HUES64 (cell line): ENCODE measurements around the gene C6orf132.

Experiments
- H3K27ac ChIP-seq: 2 replicates; pipeline ENCODE4 v1.7.0; 2013; ENCODE audit warnings: low read depth, low read length, inconsistent platforms
- H3K27me3 ChIP-seq: 2 replicates; pipeline ENCODE4 v1.6.1; 2013; ENCODE audit warnings: mild to moderate bottlenecking, low read length; ENCODE audit not compliant: insufficient read depth
- H3K36me3 ChIP-seq: 2 replicates; pipeline ENCODE4 v1.6.1; 2013; ENCODE audit warnings: mild to moderate bottlenecking, low read length; ENCODE audit not compliant: insufficient read depth
- H3K4me1 ChIP-seq: 2 replicates; pipeline ENCODE4 v1.6.1; 2013; ENCODE audit warnings: mild to moderate bottlenecking, low read length, moderate library complexity; ENCODE audit not compliant: insufficient read depth
- H3K4me3 ChIP-seq: 2 replicates; pipeline ENCODE4 v1.5.1; 2013; ENCODE audit warnings: mild to moderate bottlenecking, low read length, moderate library complexity
- H3K9ac ChIP-seq: 2 replicates; pipeline ENCODE4 v1.6.1; 2013; ENCODE audit warnings: mild to moderate bottlenecking, low read depth, low read length
- H3K9me3 ChIP-seq: 2 replicates; pipeline ENCODE4 v1.6.1; 2013; ENCODE audit warnings: low read depth, low read length; ENCODE audit not compliant: insufficient read depth
- WGBS: fragments of 150-250, 120-280 bp; methylation state at CpG from one replicate; pipeline ENCODE4 v1.1.7; 2013; ENCODE audit warnings: missing lambda C conversion rate; 5-methylcytosine and 5-hydroxymethylcytosine counted together

C6orf132 gene

GRCh38 chr6:42131531-42131930, 10.9 kb downstream of the C6orf132 start:
- peaks cover 35% of the 10 kb centered on the region for H3K36me3 ChIP-seq

GRCh38 chr6:42129360-42129676, 13.1 kb downstream of the C6orf132 start:
- H3K9me3 ChIP-seq = no peaks in the 10 kb centered on the region
- WGBS = 94% methylated on average over 2 of the region's 2 CpGs
- H3K27me3 ChIP-seq = no peaks in the 10 kb centered on the region
- H3K4me1 ChIP-seq = peaks cover 5% of the 10 kb centered on the region; the same call in 1 of the 2 replicates
- H3K9ac ChIP-seq = no peak overlapping the region
- H3K4me3 ChIP-seq = no peak overlapping the region
- no peak overlapping the region for H3K27ac ChIP-seq
- H3K36me3 ChIP-seq = peaks cover 53% of the 10 kb centered on the region

More at GRCh38 chr6:42131531-42131930, 10.9 kb downstream of the C6orf132 start:
- Histone ChIP-seq H3K9ac (no peak overlapping the region), H3K4me3 (no peak overlapping the region), H3K4me1 (peaks cover 18% of the 10 kb centered on the region), H3K9me3 (no peaks in the 10 kb centered on the region), H3K27ac (no peak overlapping the region), H3K27me3 (no peaks in the 10 kb centered on the region)
- 87% methylated on average over 11 of the region's 11 CpGs for WGBS

- H3K4me3 ChIP-seq = no peak overlapping the region
- WGBS = 90% methylated on average over 25 of the region's 25 CpGs
- H3K27ac ChIP-seq = no peak overlapping the region
- no peaks in the 10 kb centered on the region for H3K27me3 ChIP-seq
- peaks cover 50% of the 10 kb centered on the region for H3K36me3 ChIP-seq
- no peak overlapping the region for H3K9ac ChIP-seq
- no peaks in the 10 kb centered on the region for H3K9me3 ChIP-seq
- peaks cover 5% of the 10 kb centered on the region; the same call in 1 of the 2 replicates for H3K4me1 ChIP-seq
Observed at GRCh38 chr6:42128460-42129359, 13.7 kb downstream of the C6orf132 start.

- WGBS = 87% methylated on average over 3 of the region's 3 CpGs
- no peaks in the 10 kb centered on the region for H3K9me3 ChIP-seq
- H3K27ac ChIP-seq = no peak overlapping the region
- H3K4me3 ChIP-seq = no peak overlapping the region
- no peaks in the 10 kb centered on the region for H3K27me3 ChIP-seq
- H3K4me1 ChIP-seq = no peaks in the 10 kb centered on the region
- no peak overlapping the region for H3K9ac ChIP-seq
- peaks cover 54% of the 10 kb centered on the region for H3K36me3 ChIP-seq
Observed at GRCh38 chr6:42125663-42126062, 16.8 kb downstream of the C6orf132 start.

- H3K4me1 ChIP-seq = no peaks in the 10 kb centered on the region
- no peak overlapping the region for H3K27ac ChIP-seq
- no peak overlapping the region for H3K4me3 ChIP-seq
- no peaks in the 10 kb centered on the region for H3K27me3 ChIP-seq
- H3K9me3 ChIP-seq = no peaks in the 10 kb centered on the region
- peaks cover 55% of the 10 kb centered on the region for H3K36me3 ChIP-seq
- no peak overlapping the region for H3K9ac ChIP-seq
- 95% methylated on average over 14 of the region's 14 CpGs for WGBS
Observed at GRCh38 chr6:42125231-42125630, 17.2 kb downstream of the C6orf132 start.

GRCh38 chr6:42124223-42124836, 18.1 kb downstream of the C6orf132 start:
- 96% methylated on average over 7 of the region's 9 CpGs for WGBS
- Histone ChIP-seq H3K27ac (no peak overlapping the region), H3K36me3 (peaks cover 55% of the 10 kb centered on the region), H3K4me3 (no peak overlapping the region), H3K9me3 (no peaks in the 10 kb centered on the region), H3K27me3 (no peaks in the 10 kb centered on the region), H3K4me1 (no peaks in the 10 kb centered on the region), H3K9ac (no peak overlapping the region)

- Histone ChIP-seq H3K27me3 (no peaks in the 10 kb centered on the region), H3K4me1 (no peaks in the 10 kb centered on the region), H3K9me3 (no peaks in the 10 kb centered on the region), H3K9ac (no peak overlapping the region), H3K27ac (no peak overlapping the region), H3K4me3 (no peak overlapping the region), H3K36me3 (peaks cover 50% of the 10 kb centered on the region)
- WGBS = 91% methylated on average over 11 of the region's 11 CpGs
Observed at GRCh38 chr6:42123379-42124103, 18.9 kb downstream of the C6orf132 start.

GRCh38 chr6:42120895-42121865, 21.2 kb downstream of the C6orf132 start:
- Histone ChIP-seq H3K9ac (no peak overlapping the region), H3K4me3 (no peak overlapping the region), H3K9me3 (no peaks in the 10 kb centered on the region), H3K4me1 (no peaks in the 10 kb centered on the region), H3K36me3 (peaks cover 28% of the 10 kb centered on the region), H3K27ac (no peak overlapping the region), H3K27me3 (no peaks in the 10 kb centered on the region)
- WGBS = 92% methylated on average over 8 of the region's 8 CpGs

- 88% methylated on average over 10 of the region's 10 CpGs for WGBS
- Histone ChIP-seq H3K4me3 (no peak overlapping the region), H3K27me3 (no peaks in the 10 kb centered on the region), H3K27ac (no peak overlapping the region), H3K4me1 (no peaks in the 10 kb centered on the region), H3K36me3 (peaks cover 13% of the 10 kb centered on the region; the same call in 1 of the 2 replicates), H3K9ac (no peak overlapping the region), H3K9me3 (no peaks in the 10 kb centered on the region)
Observed at GRCh38 chr6:42118162-42119001, 24.0 kb downstream of the C6orf132 start.

- H3K36me3 ChIP-seq = peaks cover 13% of the 10 kb centered on the region; the same call in 1 of the 2 replicates
- no peak overlapping the region for H3K27ac ChIP-seq
- 91% methylated on average over 3 of the region's 3 CpGs for WGBS
Observed at GRCh38 chr6:42117843-42118161, 24.6 kb downstream of the C6orf132 start.

More at GRCh38 chr6:42117843-42118161, 24.6 kb downstream of the C6orf132 start:
- Histone ChIP-seq H3K27me3 (no peaks in the 10 kb centered on the region), H3K4me3 (no peak overlapping the region), H3K9ac (no peak overlapping the region), H3K9me3 (no peaks in the 10 kb centered on the region), H3K4me1 (no peaks in the 10 kb centered on the region)
